ENCODE data around the gene SLIRP.

- TF ChIP-seq CTCF (IDR thresholded peaks at IDR 0.05) (no peak), RFX5 (IDR thresholded peaks at IDR 0.05; ENCODE audit: low read length) (no peak), FOSL2 (IDR thresholded peaks at IDR 0.05; ENCODE audit: borderline replicate concordance, low read depth) (no peak), SMC3 (IDR thresholded peaks at IDR 0.05; ENCODE audit: low read depth, low read length) (no peak), USF2 (IDR thresholded peaks at IDR 0.05; ENCODE audit: borderline replicate concordance, low read depth, low read length) (no peak)
Measured at GRCh38 chr14:77659831-77660230, 48.1 kb upstream of the SLIRP start.
